Calu3 (cell line): Measurements from ENCODE around the gene GRAMD1A. TPM values are rescaled to one million over a fixed set of nuclear protein-coding genes. Genes with fewer than 3 reads are reported as not detected.

Experiments used
- BruUV-seq: library from RNA; stranded (reverse); fragments of 400-500 nt; replicated peaks from 2 replicates; lab custom pipeline; 2021; lab: Mats Ljungman, UMichigan
- CTCF ChIA-PET: fragments of 300-600 bp; sonication (Branson Sonifier 250); formaldehyde crosslinking; loops from one replicate; lab custom pipeline; 2022; ENCODE audit warnings: antibody characterized with exemption; lab: Charles Lee
- DNase-seq: peaks from one replicate; pipeline ENCODE4 v3.0.0; 2022
- H3K27ac Mint-ChIP-seq: one replicate; pipeline ENCODE4 v1.8.0; 2022; ENCODE audit warnings: mixed read lengths; ENCODE audit not compliant: unreplicated experiment
- H3K27me3 Mint-ChIP-seq: one replicate; pipeline ENCODE4 v1.8.0; 2022; ENCODE audit warnings: mixed read lengths; ENCODE audit not compliant: unreplicated experiment
- H3K36me3 Mint-ChIP-seq: one replicate; pipeline ENCODE4 v1.8.0; 2022; ENCODE audit warnings: mild to moderate bottlenecking, moderate library complexity, mixed read lengths; ENCODE audit not compliant: insufficient read depth, unreplicated experiment
- H3K4me1 Mint-ChIP-seq: one replicate; pipeline ENCODE4 v1.8.0; 2022; ENCODE audit warnings: mild to moderate bottlenecking, low read depth, mixed read lengths; ENCODE audit not compliant: unreplicated experiment
- H3K4me3 Mint-ChIP-seq: one replicate; pipeline ENCODE4 v1.8.0; 2022; ENCODE audit warnings: mild to moderate bottlenecking, low read depth, moderate library complexity, mixed read lengths; ENCODE audit not compliant: unreplicated experiment
- H3K9me3 Mint-ChIP-seq: one replicate; pipeline ENCODE4 v1.8.0; 2022; ENCODE audit warnings: low read depth, mixed read lengths; ENCODE audit not compliant: unreplicated experiment
- CTCF ChIP-seq: fragments of 200-600 bp; IDR thresholded peaks from one replicate; pipeline ENCODE4 v1.8.0; 2022; ENCODE audit warnings: antibody characterized with exemption; ENCODE audit not compliant: unreplicated experiment
- intact Hi-C: fragments of 100-400 bp; cut with micrococcal nuclease; formaldehyde crosslinking; loops from one replicate; pipeline ENCODE4 v1.10.0; 2022; ENCODE audit not compliant: unreplicated experiment
- total RNA-seq: library from RNA; stranded (reverse); gene quantifications from 2 replicates; pipeline ENCODE4 v1.2.3, GENCODE V29; 2022

GRAMD1A gene
- total RNA-seq, 1 experiment from 2014 or later: 126 TPM

- DNase-seq: no peak
- intact Hi-C loops: no loop called here
- no peak overlapping the region for H3K27ac Mint-ChIP-seq
- no peaks in the 10 kb centered on the region for H3K27me3 Mint-ChIP-seq
- no peaks in the 10 kb centered on the region for H3K36me3 Mint-ChIP-seq
- no peaks in the 10 kb centered on the region for H3K9me3 Mint-ChIP-seq
- no TSS peak for BruUV-seq
- no peak overlapping the region for H3K4me3 Mint-ChIP-seq
- no peak for TF ChIP-seq CTCF
- CTCF ChIA-PET: interaction anchor here (0.7 to 1.8 kb wide), 8 partner anchors 10 to 508 kb away, joined by 3 to 12 read pairs (median 6); partner anchors contain the start of gene LGI4
- peaks cover 9% of the 10 kb centered on the region for H3K4me1 Mint-ChIP-seq
These were observed 56.5 kb downstream of the GRAMD1A start for GRCh38 chr19:35056513-35057063.

GRCh38 chr19:35058370-35058769 lies 58.2 kb downstream of the GRAMD1A start:
- Mint-ChIP-seq H3K4me1 (peaks cover 10% of the 10 kb centered on the region), H3K27ac (no peak overlapping the region), H3K36me3 (no peaks in the 10 kb centered on the region), H3K9me3 (no peaks in the 10 kb centered on the region), H3K4me3 (no peak overlapping the region), H3K27me3 (no peaks in the 10 kb centered on the region)
- intact Hi-C loops: no loop called here
- CTCF ChIA-PET: interaction anchor here (0.8 to 1.0 kb wide), 2 partner anchors 8 to 14 kb away, joined by 3 to 4 read pairs; no protein-coding TSS in a partner anchor
- no peak for TF ChIP-seq CTCF
- BruUV-seq: no TSS peak
- no peak for DNase-seq

GRCh38 chr19:35059006-35059798 lies 59.1 kb downstream of the GRAMD1A start:
- no peaks in the 10 kb centered on the region for H3K27me3 Mint-ChIP-seq
- intact Hi-C loops: no loop called here
- H3K4me3 Mint-ChIP-seq: no peak overlapping the region
- no peaks in the 10 kb centered on the region for H3K36me3 Mint-ChIP-seq
- BruUV-seq: no TSS peak
- H3K27ac Mint-ChIP-seq: no peak overlapping the region
- TF ChIP-seq CTCF: no peak
- H3K4me1 Mint-ChIP-seq: peaks cover 18% of the 10 kb centered on the region
- CTCF ChIA-PET: interaction anchor here (0.8 to 1.0 kb wide), 2 partner anchors 8 to 15 kb away, joined by 3 to 4 read pairs; no protein-coding TSS in a partner anchor
- no peaks in the 10 kb centered on the region for H3K9me3 Mint-ChIP-seq
- no peak for DNase-seq

GRCh38 chr19:35059799-35060091 lies 59.6 kb downstream of the GRAMD1A start:
- Mint-ChIP-seq H3K27ac (no peak overlapping the region), H3K4me1 (peaks cover 20% of the 10 kb centered on the region), H3K9me3 (no peaks in the 10 kb centered on the region), H3K36me3 (no peaks in the 10 kb centered on the region), H3K4me3 (no peak overlapping the region), H3K27me3 (no peaks in the 10 kb centered on the region)
- CTCF ChIA-PET: no interaction called here
- no TSS peak for BruUV-seq
- intact Hi-C loops: loop anchor here (10.0 kb wide), 1 partner anchor 155 kb away; no protein-coding TSS in a partner anchor
- DNase-seq: no peak
- no peak for TF ChIP-seq CTCF
